Testis (tissue), 3 donors: ENCODE measurements around the gene PWWP2A. TPM values are rescaled to one million over a fixed set of nuclear protein-coding genes. Genes with fewer than 3 reads are reported as not detected.
"Not testable (repeated sequence)": the region's sequence is repeated elsewhere in the genome, so short reads cannot be mapped to it uniquely, and the experiment has no call there.

Source experiments
- DNase-seq: peaks from one replicate; pipeline ENCODE4 v3.0.0-alpha.2; 2019
- H3K27ac ChIP-seq, 2 donors: fragments of 200-600 bp; sonication (generic); one replicate each; pipeline ENCODE4 v1.5.1; 2019
- H3K27me3 ChIP-seq: fragments of 200-600 bp; sonication (generic); one replicate; pipeline ENCODE4 v1.5.1; 2019
- H3K36me3 ChIP-seq: fragments of 200-600 bp; sonication (generic); one replicate; pipeline ENCODE4 v1.5.1; 2017; ENCODE audit warnings: low read depth; ENCODE audit errors: missing control alignments
- H3K4me1 ChIP-seq: fragments of 200-600 bp; sonication (generic); one replicate; pipeline ENCODE4 v1.5.1; 2019
- H3K4me3 ChIP-seq, 2 donors: fragments of 200-600 bp; sonication (generic); one replicate each; pipeline ENCODE4 v1.5.1; 2017 to 2019
- H3K9me3 ChIP-seq: fragments of 200-600 bp; sonication (generic); one replicate; pipeline ENCODE4 v1.5.1; 2017
- POLR2A ChIP-seq: fragments of 450-650 bp; IDR thresholded peaks from one replicate; pipeline ENCODE4 v1.6.1; 2017; ENCODE audit warnings: antibody characterized with exemption, mild to moderate bottlenecking, moderate library complexity
- WGBS, 2 donors: methylation state at CpG; one replicate each; pipeline ENCODE4 v1.1.5; 2018; 5-methylcytosine and 5-hydroxymethylcytosine counted together
- intact Hi-C: fragments of 100-400 bp; cut with DNase I; formaldehyde crosslinking; loops from one replicate; pipeline ENCODE4 v1.15.1; 2023; ENCODE audit warnings: low total_unique reads
- polyA plus RNA-seq: library from polyadenylated mRNA; stranded (reverse); fragments of 350-450 nt; fragmentation: Illumina TruSeq; extraction: RNeasy Lipid Tissue Mini Kit (QIAGEN cat#74804); gene quantifications from one replicate; pipeline ENCODE4 v1.2.3, GENCODE V29; 2014; ENCODE audit warnings: low read depth, low replicate concordance; ENCODE audit not compliant: insufficient read depth
- total RNA-seq, 2 donors: library from RNA; depleted of rRNA; stranded (reverse); fragments of >200 nt; gene quantifications; one replicate each; pipeline ENCODE4 v1.2.3, GENCODE V29; 2016
- TF ChIP-seq, protein P1 (sequence below), 3 experiments: fragments of 450-650 bp in 2 of 3; fragments of 200-600 bp in 1 of 3; sonication (generic) in 1 of 3; IDR thresholded peaks; one replicate each; pipeline ENCODE4 v1.5.1; 2016 to 2019; ENCODE audit warnings: antibody characterized with exemption in 3 of 3, mild to moderate bottlenecking in 2 of 3, moderate library complexity in 1 of 3

The PWWP2A gene
- total and polyA plus RNA-seq, 3 donors from 2014 or later = 12.0 to 51.6 (median 48.9) TPM

DNA sequence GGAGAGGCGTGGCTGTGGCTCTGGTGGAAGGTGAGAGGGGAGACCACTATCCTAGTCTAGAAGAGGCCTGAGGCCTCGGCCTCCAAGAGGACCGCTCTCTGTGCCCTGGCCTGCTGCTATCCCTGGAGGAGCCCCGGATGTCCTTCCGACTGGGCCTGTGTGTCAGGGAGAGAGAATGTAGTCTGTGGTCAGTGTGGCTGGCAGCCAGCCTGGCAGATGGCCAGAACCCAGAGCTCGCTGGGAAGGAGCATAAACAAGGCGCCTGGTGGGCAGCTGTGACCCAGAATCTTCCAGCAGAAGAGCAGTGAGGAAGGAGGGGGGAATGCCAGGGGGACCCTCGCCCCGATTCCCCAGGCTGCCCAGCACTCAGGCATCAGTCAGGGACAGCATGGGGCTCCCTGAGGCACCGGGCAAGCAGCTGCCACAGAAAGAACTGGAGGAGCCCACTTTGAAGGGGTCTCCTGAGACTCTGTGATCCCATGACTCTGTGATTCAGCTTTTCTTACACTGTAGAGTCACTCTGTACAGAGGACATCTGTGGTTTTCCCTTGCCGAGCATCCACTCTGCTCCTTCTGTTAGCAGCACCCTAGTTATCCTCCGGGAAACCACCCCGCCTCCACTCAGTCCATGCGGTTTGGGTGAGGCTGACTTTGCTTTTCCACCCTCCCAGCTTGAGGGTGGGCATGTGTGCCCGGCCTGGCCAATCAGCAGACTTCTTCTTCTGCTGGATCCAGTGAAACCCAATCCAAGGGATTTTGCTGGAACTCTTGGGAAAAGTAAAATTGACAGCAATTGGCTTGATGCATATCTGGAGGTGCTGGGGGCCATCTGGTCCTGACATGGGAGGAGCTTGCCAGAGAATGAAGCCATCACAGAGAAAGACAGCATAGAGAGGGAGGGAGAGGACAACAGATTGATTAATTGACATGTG is 46.2 kb upstream of the PWWP2A start:
- intact Hi-C loops = no loop called here
- no peak overlapping the region for H3K4me3 ChIP-seq
- DNase-seq = peak; percentile 92

DNA sequence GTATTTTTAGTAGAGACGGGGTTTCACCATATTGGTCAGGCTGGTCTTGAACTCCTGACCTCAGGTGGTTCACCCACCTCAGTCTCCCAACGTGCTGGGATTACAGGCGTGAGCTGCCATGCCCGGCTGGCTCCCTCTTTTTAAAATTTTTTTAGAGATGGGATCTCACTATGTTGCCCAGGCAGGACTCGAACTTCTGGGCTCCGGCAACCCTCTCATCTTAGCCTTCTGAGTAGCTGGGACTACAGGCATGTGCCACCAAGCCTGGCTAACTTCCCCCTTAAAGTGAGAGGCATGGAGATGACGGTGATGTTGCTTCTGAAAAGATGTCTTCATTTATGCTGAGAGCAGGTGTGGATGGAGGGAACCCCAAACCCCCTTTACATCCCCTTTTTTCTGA is 43.7 kb upstream of the PWWP2A start:
- 94 to 99% methylated on average over 7 of the region's 7 CpGs for WGBS, 2 donors

More for the DNA sequence above, 46.2 kb upstream of the PWWP2A start:
- H3K27me3 ChIP-seq = no peaks in the 10 kb centered on the region
- no peaks in the 10 kb centered on the region for H3K36me3 ChIP-seq
- TF ChIP-seq POLR2A = no peak
- TF ChIP-seq, protein P1, sequence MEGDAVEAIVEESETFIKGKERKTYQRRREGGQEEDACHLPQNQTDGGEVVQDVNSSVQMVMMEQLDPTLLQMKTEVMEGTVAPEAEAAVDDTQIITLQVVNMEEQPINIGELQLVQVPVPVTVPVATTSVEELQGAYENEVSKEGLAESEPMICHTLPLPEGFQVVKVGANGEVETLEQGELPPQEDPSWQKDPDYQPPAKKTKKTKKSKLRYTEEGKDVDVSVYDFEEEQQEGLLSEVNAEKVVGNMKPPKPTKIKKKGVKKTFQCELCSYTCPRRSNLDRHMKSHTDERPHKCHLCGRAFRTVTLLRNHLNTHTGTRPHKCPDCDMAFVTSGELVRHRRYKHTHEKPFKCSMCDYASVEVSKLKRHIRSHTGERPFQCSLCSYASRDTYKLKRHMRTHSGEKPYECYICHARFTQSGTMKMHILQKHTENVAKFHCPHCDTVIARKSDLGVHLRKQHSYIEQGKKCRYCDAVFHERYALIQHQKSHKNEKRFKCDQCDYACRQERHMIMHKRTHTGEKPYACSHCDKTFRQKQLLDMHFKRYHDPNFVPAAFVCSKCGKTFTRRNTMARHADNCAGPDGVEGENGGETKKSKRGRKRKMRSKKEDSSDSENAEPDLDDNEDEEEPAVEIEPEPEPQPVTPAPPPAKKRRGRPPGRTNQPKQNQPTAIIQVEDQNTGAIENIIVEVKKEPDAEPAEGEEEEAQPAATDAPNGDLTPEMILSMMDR (IDR thresholded peaks at IDR 0.05) = no peak
- WGBS, 2 donors = 29 to 30% methylated on average over 14 to 15 of the region's 15 CpGs
- H3K27ac ChIP-seq = peak overlapping the region; percentile 86 to 87
- H3K9me3 ChIP-seq = no peaks in the 10 kb centered on the region
- peaks cover 39% of the 10 kb centered on the region for H3K4me1 ChIP-seq

DNA sequence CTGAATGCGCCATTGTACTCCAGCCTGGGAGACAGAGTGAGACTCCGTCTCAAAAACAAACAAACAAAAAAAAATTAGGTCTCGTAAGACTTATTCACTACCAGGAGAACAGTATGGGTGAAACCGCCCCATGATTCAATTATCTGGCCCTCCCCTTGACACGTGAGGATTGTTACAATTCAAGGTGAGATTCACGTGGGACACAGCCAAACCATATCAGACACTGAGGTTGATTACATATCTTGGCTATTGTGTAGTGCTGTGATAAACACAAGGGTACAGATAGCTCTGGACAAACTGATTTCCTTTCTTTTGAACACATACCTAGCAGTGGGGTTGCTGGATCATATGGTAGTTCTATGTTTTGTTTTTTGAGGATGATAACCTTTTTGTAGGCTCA is 42.4 kb upstream of the PWWP2A start:
- DNase-seq = no peak
- Histone ChIP-seq H3K27ac (no peak overlapping the region), H3K27me3 (no peaks in the 10 kb centered on the region), H3K4me1 (peaks cover 20% of the 10 kb centered on the region), H3K4me3 (no peak overlapping the region), H3K36me3 (no peaks in the 10 kb centered on the region), H3K9me3 (no peaks in the 10 kb centered on the region)
- TF ChIP-seq, protein P1 (IDR thresholded peaks at IDR 0.05) = no peak
- no peak for TF ChIP-seq POLR2A
- 70 to 86% methylated on average over 6 of the region's 6 CpGs for WGBS, 2 donors
- intact Hi-C loops = no loop called here

More for the DNA sequence above, 43.7 kb upstream of the PWWP2A start:
- no peaks in the 10 kb centered on the region for H3K36me3 ChIP-seq
- TF ChIP-seq, protein P1 (IDR thresholded peaks at IDR 0.05) = no peak
- TF ChIP-seq POLR2A = no peak
- H3K27ac ChIP-seq = no peak overlapping the region
- no peaks in the 10 kb centered on the region for H3K9me3 ChIP-seq
- DNase-seq = no peak
- intact Hi-C loops = no loop called here
- no peak overlapping the region for H3K4me3 ChIP-seq
- H3K27me3 ChIP-seq = no peaks in the 10 kb centered on the region
- H3K4me1 ChIP-seq = peaks cover 24% of the 10 kb centered on the region

DNA sequence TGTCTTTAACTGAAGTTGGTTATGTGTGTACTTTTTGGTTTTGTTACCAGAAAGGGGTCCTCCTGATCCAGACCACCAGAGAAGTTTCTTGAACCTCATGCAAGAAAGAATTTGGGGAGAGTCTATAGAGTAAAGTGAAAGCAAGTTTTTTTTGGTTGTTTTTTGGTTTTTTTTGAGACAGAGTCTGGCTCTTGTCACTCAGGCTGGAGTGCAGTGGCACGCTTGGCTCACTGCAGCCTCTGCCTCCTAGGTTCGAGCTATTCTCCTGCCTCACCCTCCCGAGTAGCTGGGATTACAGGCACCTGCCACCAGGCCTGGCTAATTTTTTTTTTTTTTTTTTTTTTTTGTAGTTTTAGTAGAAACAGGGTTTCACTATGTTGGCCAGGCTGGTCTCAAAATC is 41.6 kb upstream of the PWWP2A start:
- H3K4me3 ChIP-seq, H3K27me3 ChIP-seq, DNase-seq, H3K9me3 ChIP-seq, intact Hi-C loops, H3K27ac ChIP-seq, H3K36me3 ChIP-seq: not testable (repeated sequence)
- WGBS, 2 donors = 81 to 90% methylated on average over 3 of the region's 3 CpGs
- peaks cover 13% of the 10 kb centered on the region for H3K4me1 ChIP-seq

DNA sequence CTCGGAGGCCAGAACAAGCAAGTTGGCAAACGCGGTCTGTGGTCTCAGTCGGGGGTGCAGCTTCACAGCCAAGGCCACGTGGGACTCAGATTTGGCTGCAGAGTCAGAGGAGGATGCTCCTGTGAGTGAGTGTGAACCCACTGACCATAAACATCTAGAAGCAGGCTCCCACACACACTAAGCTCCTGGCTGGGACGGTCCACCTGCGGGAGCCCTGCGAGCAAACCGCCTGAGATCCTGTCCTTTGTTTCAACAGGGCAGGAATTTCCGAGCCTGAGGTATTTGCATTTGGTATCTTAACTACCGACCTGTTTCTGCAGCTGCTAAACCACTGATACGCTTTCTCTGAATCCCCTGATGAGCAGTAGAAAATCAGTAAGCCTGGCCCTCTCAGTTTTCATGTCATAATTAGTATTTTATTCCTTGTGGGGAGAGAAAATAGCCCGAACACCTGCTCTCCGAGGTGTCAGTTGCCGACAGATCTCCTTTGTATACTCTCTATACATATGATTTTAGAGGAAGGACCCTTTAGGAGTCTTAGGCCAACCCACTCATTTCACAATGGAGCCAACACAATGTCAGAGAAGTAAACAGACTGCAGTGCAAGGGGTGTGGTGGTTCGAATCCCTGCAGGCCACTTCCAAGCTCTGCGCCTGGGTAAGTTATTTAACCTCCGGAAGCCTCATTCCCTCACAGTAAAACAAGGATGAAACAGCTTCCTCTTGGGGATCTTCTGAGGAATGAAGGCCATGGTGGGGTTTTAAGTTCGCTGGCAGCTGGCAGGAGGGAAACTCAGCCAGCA is 40.9 kb upstream of the PWWP2A start:
- TF ChIP-seq, protein P1 (IDR thresholded peaks at IDR 0.05) = no peak
- no peak for TF ChIP-seq POLR2A
- WGBS, 2 donors = 66 to 71% methylated on average over 18 to 19 of the region's 19 CpGs
- Histone ChIP-seq H3K27ac (no peak overlapping the region), H3K36me3 (no peaks in the 10 kb centered on the region), H3K4me1 (peaks cover 8% of the 10 kb centered on the region), H3K9me3 (no peaks in the 10 kb centered on the region), H3K27me3 (no peaks in the 10 kb centered on the region), H3K4me3 (no peak overlapping the region)
- intact Hi-C loops = no loop called here
- DNase-seq = no peak
